GM23338 (cell line): ENCODE measurements around the gene PRR12. TPM values are rescaled to one million over a fixed set of nuclear protein-coding genes. Genes with fewer than 3 reads are reported as not detected.

Source experiments
- ATAC-seq: fragments of 200-7000 bp; cut with Tn5 transposase; 3 replicates; pipeline ENCODE4 v1.9.1; 2020
- DNase-seq: peaks from one replicate; pipeline ENCODE4 v3.0.0-alpha.2; 2015; ENCODE audit warnings: low spot score
- H2AFZ ChIP-seq: fragments of 200-600 bp; sonication (generic); 2 replicates; pipeline ENCODE4 v1.8.0; 2016; ENCODE audit warnings: antibody characterized with exemption, mild to moderate bottlenecking, moderate library complexity
- H3F3A ChIP-seq: fragments of 200-600 bp; sonication (generic); replicated peaks from 2 replicates; pipeline ENCODE4 v1.8.0; 2017; ENCODE audit warnings: antibody characterized with exemption, mixed run types, low read depth
- H3K27ac ChIP-seq: fragments of 200-600 bp; sonication (generic); 2 replicates; pipeline ENCODE4 v1.6.1; 2016; ENCODE audit warnings: low read depth
- H3K27me3 ChIP-seq: fragments of 200-600 bp; sonication (generic); 2 replicates; pipeline ENCODE4 v1.8.0; 2016; ENCODE audit warnings: mild to moderate bottlenecking, mixed run types, moderate library complexity; ENCODE audit not compliant: insufficient read depth
- H3K36me3 ChIP-seq: fragments of 200-600 bp; sonication (generic); 2 replicates; pipeline ENCODE4 v1.8.0; 2016; ENCODE audit warnings: mild to moderate bottlenecking; ENCODE audit not compliant: insufficient read depth
- H3K4me1 ChIP-seq: fragments of 200-600 bp; sonication (generic); 2 replicates; pipeline ENCODE4 v1.8.0; 2016; ENCODE audit warnings: mild to moderate bottlenecking, moderate library complexity; ENCODE audit not compliant: insufficient read depth
- H3K4me2 ChIP-seq: fragments of 200-600 bp; sonication (generic); 2 replicates; pipeline ENCODE4 v1.7.1; 2017; ENCODE audit warnings: mixed run types
- H3K4me3 ChIP-seq: fragments of 200-600 bp; sonication (generic); 2 replicates; pipeline ENCODE4 v1.6.1; 2016; ENCODE audit warnings: mixed run types
- H3K79me2 ChIP-seq: fragments of 200-600 bp; sonication (generic); replicated peaks from 2 replicates; pipeline ENCODE4 v1.8.0; 2017; ENCODE audit warnings: mild to moderate bottlenecking; ENCODE audit not compliant: insufficient read depth
- H3K9me2 ChIP-seq: fragments of 200-600 bp; sonication (generic); 2 replicates; pipeline ENCODE4 v1.8.0; 2017; ENCODE audit not compliant: insufficient read depth
- H4K20me1 ChIP-seq: fragments of 200-600 bp; sonication (generic); replicated peaks from 2 replicates; pipeline ENCODE4 v1.8.0; 2017; ENCODE audit warnings: mild to moderate bottlenecking; ENCODE audit not compliant: insufficient read depth
- H3K27ac Mint-ChIP-seq: 2 replicates; pipeline ENCODE4 v1.8.0; 2020; ENCODE audit warnings: inconsistent platforms, mild to moderate bottlenecking, moderate library complexity, mixed read lengths
- H3K27me3 Mint-ChIP-seq: 3 replicates; pipeline ENCODE4 v1.8.0; 2022; ENCODE audit warnings: low read depth, mild to moderate bottlenecking, moderate library complexity, mixed read lengths, inconsistent platforms; ENCODE audit not compliant: insufficient read depth, poor library complexity
- H3K36me3 Mint-ChIP-seq: 3 replicates; pipeline ENCODE4 v1.8.0; 2021; ENCODE audit warnings: low read depth, mild to moderate bottlenecking, inconsistent platforms, moderate library complexity, mixed read lengths
- H3K4me1 Mint-ChIP-seq: 3 replicates; pipeline ENCODE4 v1.8.0; 2020; ENCODE audit warnings: mild to moderate bottlenecking, inconsistent platforms, mixed read lengths
- H3K4me3 Mint-ChIP-seq: 3 replicates; pipeline ENCODE4 v1.8.0; 2021; ENCODE audit warnings: moderate library complexity, mild to moderate bottlenecking, inconsistent platforms, mixed read lengths
- H3K9me3 Mint-ChIP-seq: 3 replicates; pipeline ENCODE4 v1.8.0; 2020; ENCODE audit warnings: moderate library complexity, mild to moderate bottlenecking, inconsistent platforms, mixed read lengths
- CREB1 ChIP-seq: fragments of 250-450 bp; sonication (Bioruptor Pico); IDR thresholded peaks from 2 replicates; pipeline ENCODE4 v1.5.0; 2020; ENCODE audit warnings: low read depth, mild to moderate bottlenecking, moderate library complexity
- NANOG ChIP-seq: IDR thresholded peaks from 2 replicates; pipeline ENCODE4 v1.6.1; 2016; ENCODE audit warnings: antibody characterized with exemption, borderline replicate concordance
- POLR2AphosphoS5 ChIP-seq: IDR thresholded peaks from 2 replicates; pipeline ENCODE4 v1.6.1; 2016; ENCODE audit warnings: antibody characterized with exemption, low read depth
- STAT1 ChIP-seq: IDR thresholded peaks from one replicate; pipeline ENCODE4 v1.6.1; 2016; ENCODE audit warnings: antibody characterized with exemption; ENCODE audit not compliant: unreplicated experiment
- polyA plus RNA-seq: library from polyadenylated mRNA; unstranded; fragments of >200 nt; fragmentation: Nextera tagmentation; extraction: Ambion mirVana; gene quantifications from 2 replicates; pipeline ENCODE4 v1.2.1, GENCODE V29; 2016
- total RNA-seq: library from RNA; depleted of rRNA; stranded (reverse); fragments of >200 nt; shearing (Covaris generic); gene quantifications from 2 replicates; pipeline ENCODE4 v1.2.3, GENCODE V29; 2014
- TF ChIP-seq, protein P1 (sequence below): IDR thresholded peaks from 2 replicates; pipeline ENCODE4 v1.6.1; 2016; ENCODE audit warnings: antibody characterized with exemption
- TF ChIP-seq, protein P2 (sequence below): IDR thresholded peaks from one replicate; pipeline ENCODE4 v1.6.1; 2018; ENCODE audit warnings: antibody characterized with exemption; ENCODE audit not compliant: unreplicated experiment
- TF ChIP-seq, protein P3 (sequence below), 2 experiments: fragments of 200-600 bp in 1 of 2; sonication (generic) in 1 of 2; conservative IDR thresholded peaks; 2 replicates each; pipeline versions ENCODE4 v1.5.1 to v1.6.1; 2016 to 2017; ENCODE audit warnings: antibody characterized with exemption in 2 of 2, low read depth in 2 of 2, mild to moderate bottlenecking in 2 of 2, moderate library complexity in 1 of 2

PRR12 gene
- total and polyA plus RNA-seq, 2 experiments from 2014 or later, result 8.6 to 41.6 TPM

DNA sequence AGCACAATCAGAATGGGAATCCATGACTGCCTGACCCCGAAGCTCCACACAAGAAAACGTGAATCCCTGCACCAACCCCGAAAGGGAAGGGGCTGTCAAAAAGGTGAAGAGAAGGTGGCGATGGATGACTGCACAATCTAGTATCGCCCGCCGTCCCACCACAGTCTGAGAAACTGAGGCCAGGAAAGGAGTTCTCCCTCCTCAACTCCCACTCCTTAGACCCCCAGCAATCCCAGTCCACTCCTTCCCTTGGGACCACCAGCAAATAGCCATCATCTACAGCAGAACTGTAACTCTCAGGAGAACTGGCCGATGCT lies 11.1 kb upstream of the PRR12 start:
- Histone ChIP-seq H3F3A (peaks cover 10% of the 10 kb centered on the region; the same call in 1 of the 2 replicates), H2AFZ (no peak overlapping the region), H3K9me2 (no peaks in the 10 kb centered on the region), H3K4me1 (peaks cover 16% of the 10 kb centered on the region), H3K27me3 (no peaks in the 10 kb centered on the region), H3K79me2 (peaks cover 47% of the 10 kb centered on the region), H3K4me2 (peak overlapping the region; percentile 84), H4K20me1 (peaks cover 3% of the 10 kb centered on the region; the same call in 1 of the 2 replicates), H3K27ac (peak overlapping the region; percentile 83), H3K36me3 (no peaks in the 10 kb centered on the region), H3K4me3 (peak overlapping the region; percentile 76)
- no peak for DNase-seq
- H3K27me3 Mint-ChIP-seq, result peaks cover 6% of the 10 kb centered on the region
- H3K4me3 Mint-ChIP-seq, result peak overlapping the region; percentile 96
- peaks cover 21% of the 10 kb centered on the region for H3K4me1 Mint-ChIP-seq
- ATAC-seq, result no peak
- H3K36me3 Mint-ChIP-seq, result peaks cover 10% of the 10 kb centered on the region; the same call in 2 of the 3 replicates
- no peaks in the 10 kb centered on the region for H3K9me3 Mint-ChIP-seq
- no peak for TF ChIP-seq POLR2AphosphoS5
- peak overlapping the region; percentile 97 for H3K27ac Mint-ChIP-seq

DNA sequence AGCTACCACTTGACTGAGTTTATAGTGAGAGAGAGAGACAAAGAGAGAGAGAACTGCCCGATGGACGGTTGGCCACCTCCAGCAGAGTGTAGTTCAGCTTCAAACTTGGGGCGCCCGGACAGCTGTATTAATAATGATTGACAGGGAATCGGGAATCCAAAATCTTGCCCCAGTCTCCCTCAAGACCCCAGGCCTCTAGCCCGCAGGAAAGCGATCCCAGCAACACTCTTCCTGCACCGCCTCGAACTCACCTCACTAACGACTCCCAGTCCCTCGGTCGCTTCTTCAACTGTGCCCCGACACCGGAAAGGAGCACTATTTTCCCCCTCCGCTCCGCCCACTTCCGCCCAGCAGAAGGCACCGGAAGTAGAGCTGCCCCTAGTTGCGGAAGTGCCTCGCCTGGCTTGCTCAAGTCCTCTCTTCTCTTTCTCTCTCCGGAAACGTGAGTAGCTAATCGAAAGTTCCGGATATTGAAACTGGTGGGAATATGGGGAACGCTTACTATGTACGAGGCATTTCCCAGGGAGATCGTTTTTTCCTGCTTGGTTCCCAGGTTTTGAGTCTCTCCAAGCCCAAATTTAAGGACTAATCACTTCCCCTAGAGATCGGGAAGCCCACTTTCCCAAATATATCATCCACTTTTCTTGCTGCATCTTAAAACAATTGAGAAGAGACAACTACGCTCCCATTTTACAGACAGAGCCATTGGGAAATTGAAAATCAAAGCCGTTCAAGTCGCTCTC lies 10.5 kb upstream of the PRR12 start, which contains the start of gene NOSIP:
Gene NOSIP (minus strand): TSS at position 293 of the 743 bp plus-strand sequence. CDS start 19,865 bp downstream, outside the sequence.
- peak within 1 kb of the TSS; percentile 97 for H3K27ac Mint-ChIP-seq
- Histone ChIP-seq H3K4me2 (peak within 1 kb of the TSS; percentile 84), H2AFZ (peak within 1 kb of the TSS; percentile 72), H4K20me1 (peaks cover 3% of the 10 kb centered on the region; the same call in 1 of the 2 replicates), H3K36me3 (no peaks in the 10 kb centered on the region), H3F3A (peaks cover 10% of the 10 kb centered on the region; the same call in 1 of the 2 replicates), H3K4me1 (peaks cover 21% of the 10 kb centered on the region), H3K27me3 (no peaks in the 10 kb centered on the region), H3K4me3 (peak within 1 kb of the TSS; percentile 76), H3K9me2 (no peaks in the 10 kb centered on the region), H3K79me2 (peaks cover 46% of the 10 kb centered on the region), H3K27ac (peak within 1 kb of the TSS; percentile 83)
- ATAC-seq (peak; percentile 87), DNase-seq (peak; percentile 99)
- H3K4me1 Mint-ChIP-seq, result peaks cover 24% of the 10 kb centered on the region
- H3K36me3 Mint-ChIP-seq, result peaks cover 6% of the 10 kb centered on the region; the same call in 2 of the 3 replicates
- no peaks in the 10 kb centered on the region for H3K9me3 Mint-ChIP-seq
- peaks cover 6% of the 10 kb centered on the region for H3K27me3 Mint-ChIP-seq
- H3K4me3 Mint-ChIP-seq, result peak within 1 kb of the TSS; percentile 96
- TF ChIP-seq, protein P1, sequence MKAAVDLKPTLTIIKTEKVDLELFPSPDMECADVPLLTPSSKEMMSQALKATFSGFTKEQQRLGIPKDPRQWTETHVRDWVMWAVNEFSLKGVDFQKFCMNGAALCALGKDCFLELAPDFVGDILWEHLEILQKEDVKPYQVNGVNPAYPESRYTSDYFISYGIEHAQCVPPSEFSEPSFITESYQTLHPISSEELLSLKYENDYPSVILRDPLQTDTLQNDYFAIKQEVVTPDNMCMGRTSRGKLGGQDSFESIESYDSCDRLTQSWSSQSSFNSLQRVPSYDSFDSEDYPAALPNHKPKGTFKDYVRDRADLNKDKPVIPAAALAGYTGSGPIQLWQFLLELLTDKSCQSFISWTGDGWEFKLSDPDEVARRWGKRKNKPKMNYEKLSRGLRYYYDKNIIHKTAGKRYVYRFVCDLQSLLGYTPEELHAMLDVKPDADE, result peak; percentile 98
- TF ChIP-seq CREB1 (CRISPR knock-in tag) (peak; percentile 68), NANOG (peak; percentile 29; the same call in 1 of the 2 replicates), STAT1 (no peak), POLR2AphosphoS5 (peak; percentile 99)
- TF ChIP-seq, protein P2, sequence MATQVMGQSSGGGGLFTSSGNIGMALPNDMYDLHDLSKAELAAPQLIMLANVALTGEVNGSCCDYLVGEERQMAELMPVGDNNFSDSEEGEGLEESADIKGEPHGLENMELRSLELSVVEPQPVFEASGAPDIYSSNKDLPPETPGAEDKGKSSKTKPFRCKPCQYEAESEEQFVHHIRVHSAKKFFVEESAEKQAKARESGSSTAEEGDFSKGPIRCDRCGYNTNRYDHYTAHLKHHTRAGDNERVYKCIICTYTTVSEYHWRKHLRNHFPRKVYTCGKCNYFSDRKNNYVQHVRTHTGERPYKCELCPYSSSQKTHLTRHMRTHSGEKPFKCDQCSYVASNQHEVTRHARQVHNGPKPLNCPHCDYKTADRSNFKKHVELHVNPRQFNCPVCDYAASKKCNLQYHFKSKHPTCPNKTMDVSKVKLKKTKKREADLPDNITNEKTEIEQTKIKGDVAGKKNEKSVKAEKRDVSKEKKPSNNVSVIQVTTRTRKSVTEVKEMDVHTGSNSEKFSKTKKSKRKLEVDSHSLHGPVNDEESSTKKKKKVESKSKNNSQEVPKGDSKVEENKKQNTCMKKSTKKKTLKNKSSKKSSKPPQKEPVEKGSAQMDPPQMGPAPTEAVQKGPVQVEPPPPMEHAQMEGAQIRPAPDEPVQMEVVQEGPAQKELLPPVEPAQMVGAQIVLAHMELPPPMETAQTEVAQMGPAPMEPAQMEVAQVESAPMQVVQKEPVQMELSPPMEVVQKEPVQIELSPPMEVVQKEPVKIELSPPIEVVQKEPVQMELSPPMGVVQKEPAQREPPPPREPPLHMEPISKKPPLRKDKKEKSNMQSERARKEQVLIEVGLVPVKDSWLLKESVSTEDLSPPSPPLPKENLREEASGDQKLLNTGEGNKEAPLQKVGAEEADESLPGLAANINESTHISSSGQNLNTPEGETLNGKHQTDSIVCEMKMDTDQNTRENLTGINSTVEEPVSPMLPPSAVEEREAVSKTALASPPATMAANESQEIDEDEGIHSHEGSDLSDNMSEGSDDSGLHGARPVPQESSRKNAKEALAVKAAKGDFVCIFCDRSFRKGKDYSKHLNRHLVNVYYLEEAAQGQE, result no peak
- TF ChIP-seq, protein P3, sequence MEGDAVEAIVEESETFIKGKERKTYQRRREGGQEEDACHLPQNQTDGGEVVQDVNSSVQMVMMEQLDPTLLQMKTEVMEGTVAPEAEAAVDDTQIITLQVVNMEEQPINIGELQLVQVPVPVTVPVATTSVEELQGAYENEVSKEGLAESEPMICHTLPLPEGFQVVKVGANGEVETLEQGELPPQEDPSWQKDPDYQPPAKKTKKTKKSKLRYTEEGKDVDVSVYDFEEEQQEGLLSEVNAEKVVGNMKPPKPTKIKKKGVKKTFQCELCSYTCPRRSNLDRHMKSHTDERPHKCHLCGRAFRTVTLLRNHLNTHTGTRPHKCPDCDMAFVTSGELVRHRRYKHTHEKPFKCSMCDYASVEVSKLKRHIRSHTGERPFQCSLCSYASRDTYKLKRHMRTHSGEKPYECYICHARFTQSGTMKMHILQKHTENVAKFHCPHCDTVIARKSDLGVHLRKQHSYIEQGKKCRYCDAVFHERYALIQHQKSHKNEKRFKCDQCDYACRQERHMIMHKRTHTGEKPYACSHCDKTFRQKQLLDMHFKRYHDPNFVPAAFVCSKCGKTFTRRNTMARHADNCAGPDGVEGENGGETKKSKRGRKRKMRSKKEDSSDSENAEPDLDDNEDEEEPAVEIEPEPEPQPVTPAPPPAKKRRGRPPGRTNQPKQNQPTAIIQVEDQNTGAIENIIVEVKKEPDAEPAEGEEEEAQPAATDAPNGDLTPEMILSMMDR (conservative IDR thresholded peaks at IDR 0.05; ENCODE audit: low read depth in 2 of 2), result 0 out of 4 replicates have a peak, but pooled peaks of 1 of the 2 experiments have one; percentile 2
